ENCODE data around the gene GALNT5. TPM values are rescaled to one million over a fixed set of nuclear protein-coding genes. Genes with fewer than 3 reads are reported as not detected.
"Not testable (repeated sequence)": the region's sequence is repeated elsewhere in the genome, so short reads cannot be mapped to it uniquely, and the experiment has no call there.

The GALNT5 gene
- total RNA-seq, 5 donors from 2014 or later (not counting 1 experiment from before 2014, with no cell fraction given): 0.09 to 0.23 (median 0.10) TPM; not detected in 2

DNA sequence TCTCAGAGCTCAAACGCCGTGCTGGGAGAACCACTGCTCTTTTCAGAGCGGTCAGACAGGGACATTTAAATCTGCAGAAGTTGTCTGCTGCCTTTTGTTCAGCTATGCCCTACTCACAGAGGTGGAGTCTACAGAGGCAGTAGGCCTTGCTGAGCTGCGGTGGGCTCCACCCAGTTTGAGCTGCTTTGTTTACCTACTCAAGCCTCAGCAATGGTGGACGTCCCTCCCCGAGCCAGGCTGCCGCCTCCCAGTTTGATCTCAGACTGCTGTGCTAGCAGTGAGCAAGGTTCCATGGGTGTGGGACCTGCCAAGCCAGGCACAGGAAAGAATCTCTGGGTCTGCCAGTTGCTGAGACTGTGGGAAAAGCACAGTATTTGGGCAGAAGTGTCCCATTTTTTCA is 21.8 kb downstream of the GALNT5 start:
- H3K27ac Mint-ChIP-seq; H3K4me3 ChIP-seq (ENCODE audit: control insufficient read depth in 1 of 2, extremely low read depth in 1 of 2, low read length in 1 of 2); H3K4me3 Mint-ChIP-seq; H3K9me3 Mint-ChIP-seq; H3K36me3 Mint-ChIP-seq; ATAC-seq (replicated peaks in 1 of 4); CTCF ChIA-PET; H3K4me1 ChIP-seq (ENCODE audit: control insufficient read depth in 1 of 2, extremely low read depth in 1 of 2, insufficient read depth in 2 of 2, low read length in 2 of 2); DNase-seq; H3K36me3 ChIP-seq (ENCODE audit: control insufficient read depth in 2 of 2, extremely low read depth in 1 of 2, insufficient read depth in 1 of 2, low read length in 1 of 2); H3K4me1 Mint-ChIP-seq; H3K27ac ChIP-seq (ENCODE audit: low read length); H3K9me3 ChIP-seq: not testable (repeated sequence)
- peaks cover 0 to 12% of the 10 kb centered on the region in 2 experiments for H3K27me3 ChIP-seq (replicated peaks in 1 of 2; ENCODE audit: control insufficient read depth in 2 of 2, extremely low read depth in 1 of 2, insufficient read depth in 2 of 2, low read length in 1 of 2)
- peaks cover 9 to 25% of the 10 kb centered on the region in 2 donors for H3K27me3 Mint-ChIP-seq
- POLR2A ChIA-PET: interaction anchor here in 1 of 2 donors (0.6 kb wide), 1 partner anchor 264 kb away, joined by 3 read pairs; no protein-coding TSS in a partner anchor
- 94% methylated on average over 7 of the region's 7 CpGs for WGBS (ENCODE audit: insufficient coverage)

DNA sequence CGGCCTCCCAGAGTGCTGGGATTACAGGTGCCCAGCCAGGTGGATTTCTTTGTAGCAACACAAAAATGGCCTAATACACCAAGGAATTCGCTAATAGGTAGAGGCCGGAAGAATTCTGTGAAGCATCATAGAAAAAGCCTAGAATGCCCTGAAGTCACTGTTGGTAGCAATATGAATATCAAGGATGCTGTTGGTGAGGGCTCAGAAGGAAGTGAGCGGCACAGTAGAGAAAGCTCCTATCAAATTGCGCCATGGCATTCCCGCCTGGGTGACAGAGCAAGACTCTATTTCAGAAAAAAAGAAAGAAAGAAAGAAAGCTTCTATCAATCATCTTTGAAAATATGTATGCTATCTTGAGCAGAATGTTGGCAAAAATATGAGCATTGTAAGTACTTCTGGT is 23.8 kb downstream of the GALNT5 start:
- WGBS (ENCODE audit: insufficient coverage): 83% methylated on average over 1 of the region's 6 CpGs
- no peak overlapping the region for H3K27ac Mint-ChIP-seq
- Histone ChIP-seq H3K27me3 (replicated peaks in 1 of 2; ENCODE audit: control insufficient read depth in 2 of 2, extremely low read depth in 1 of 2, insufficient read depth in 2 of 2, low read length in 1 of 2) (peaks cover 0 to 12% of the 10 kb centered on the region in 2 experiments), H3K9me3 (no peaks in the 10 kb centered on the region), H3K36me3 (ENCODE audit: control insufficient read depth in 2 of 2, extremely low read depth in 1 of 2, insufficient read depth in 1 of 2, low read length in 1 of 2) (no peaks in the 10 kb centered on the region), H3K4me3 (ENCODE audit: control insufficient read depth in 1 of 2, extremely low read depth in 1 of 2, low read length in 1 of 2) (no peak overlapping the region), H3K27ac (ENCODE audit: low read length) (no peak overlapping the region), H3K4me1 (ENCODE audit: control insufficient read depth in 1 of 2, extremely low read depth in 1 of 2, insufficient read depth in 2 of 2, low read length in 2 of 2) (no peaks in the 10 kb centered on the region)
- H3K27me3 Mint-ChIP-seq: peaks cover 9 to 22% of the 10 kb centered on the region in 2 donors
- ChIA-PET CTCF (no interaction called here), POLR2A (interaction anchor here in 1 of 2 donors (0.5 kb wide), 1 partner anchor 630 kb away, joined by 5 read pairs; no protein-coding TSS in a partner anchor)
- H3K9me3 Mint-ChIP-seq: no peaks in the 10 kb centered on the region
- H3K4me3 Mint-ChIP-seq: no peak overlapping the region
- H3K4me1 Mint-ChIP-seq: no peaks in the 10 kb centered on the region
- H3K36me3 Mint-ChIP-seq: no peaks in the 10 kb centered on the region
- no peak for ATAC-seq (replicated peaks in 1 of 4)
- no peak for DNase-seq

DNA sequence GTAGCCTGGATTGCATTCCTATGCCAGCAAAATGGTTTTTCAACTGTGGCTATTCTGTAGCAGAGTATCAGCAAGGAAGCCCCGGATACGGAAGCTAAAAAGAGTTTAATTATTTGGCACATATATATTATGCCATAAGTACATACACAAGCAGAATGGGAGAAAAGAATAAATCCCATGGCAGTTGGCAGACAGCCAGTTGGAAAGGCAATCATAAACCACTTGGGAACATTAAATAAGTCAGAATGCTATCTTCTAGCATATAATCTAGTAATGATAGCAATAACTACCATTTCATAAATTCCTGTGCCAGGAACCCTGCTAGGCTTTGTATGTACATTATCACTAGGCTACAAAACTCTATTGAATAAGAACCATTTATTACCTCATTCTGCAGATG is 26.0 kb downstream of the GALNT5 start:
- H3K36me3 ChIP-seq (ENCODE audit: control insufficient read depth in 2 of 2, extremely low read depth in 1 of 2, insufficient read depth in 1 of 2, low read length in 1 of 2): no peaks in the 10 kb centered on the region
- no peak overlapping the region for H3K27ac Mint-ChIP-seq
- no peak overlapping the region for H3K4me3 ChIP-seq (ENCODE audit: control insufficient read depth in 1 of 2, extremely low read depth in 1 of 2, low read length in 1 of 2)
- H3K27ac ChIP-seq (ENCODE audit: low read length): no peak overlapping the region
- WGBS (ENCODE audit: insufficient coverage): no CpG with 5 or more reads among the region's 2 CpGs
- ChIA-PET CTCF (no interaction called here), POLR2A (no interaction called here)
- H3K27me3 Mint-ChIP-seq: peaks cover 11 to 19% of the 10 kb centered on the region in 2 donors
- H3K9me3 ChIP-seq: no peaks in the 10 kb centered on the region
- H3K27me3 ChIP-seq (replicated peaks in 1 of 2; ENCODE audit: control insufficient read depth in 2 of 2, extremely low read depth in 1 of 2, insufficient read depth in 2 of 2, low read length in 1 of 2): peaks cover 0 to 12% of the 10 kb centered on the region in 2 experiments
- H3K4me1 Mint-ChIP-seq: no peaks in the 10 kb centered on the region
- no peaks in the 10 kb centered on the region for H3K9me3 Mint-ChIP-seq
- ATAC-seq (replicated peaks in 1 of 4): no peak
- no peaks in the 10 kb centered on the region for H3K4me1 ChIP-seq (ENCODE audit: control insufficient read depth in 1 of 2, extremely low read depth in 1 of 2, insufficient read depth in 2 of 2, low read length in 2 of 2)
- H3K4me3 Mint-ChIP-seq: no peak overlapping the region
- DNase-seq: no peak
- H3K36me3 Mint-ChIP-seq: no peaks in the 10 kb centered on the region

- Histone ChIP-seq H3K4me1 (ENCODE audit: control insufficient read depth in 1 of 2, extremely low read depth in 1 of 2, insufficient read depth in 2 of 2, low read length in 2 of 2) (no peaks in the 10 kb centered on the region), H3K27me3 (replicated peaks in 1 of 2; ENCODE audit: control insufficient read depth in 2 of 2, extremely low read depth in 1 of 2, insufficient read depth in 2 of 2, low read length in 1 of 2) (no peaks in the 10 kb centered on the region), H3K36me3 (ENCODE audit: control insufficient read depth in 2 of 2, extremely low read depth in 1 of 2, insufficient read depth in 1 of 2, low read length in 1 of 2) (no peaks in the 10 kb centered on the region), H3K4me3 (ENCODE audit: control insufficient read depth in 1 of 2, extremely low read depth in 1 of 2, low read length in 1 of 2) (no peak overlapping the region), H3K9me3 (no peaks in the 10 kb centered on the region), H3K27ac (ENCODE audit: low read length) (no peak overlapping the region)
- no peak for DNase-seq
- ChIA-PET CTCF (interaction anchor here (0.5 to 0.9 kb wide), 3 partner anchors 15 to 1747 kb away, joined by 3 to 5 read pairs (median 4); no protein-coding TSS in a partner anchor), POLR2A (no interaction called here)
- WGBS (ENCODE audit: insufficient coverage): no CpG with 5 or more reads among the region's 1 CpG
- Mint-ChIP-seq H3K4me3 (no peak overlapping the region), H3K27me3 (peaks cover 2 to 5% of the 10 kb centered on the region in 2 donors), H3K36me3 (no peaks in the 10 kb centered on the region), H3K9me3 (no peaks in the 10 kb centered on the region), H3K4me1 (no peaks in the 10 kb centered on the region), H3K27ac (no peak overlapping the region)
- no peak for ATAC-seq (replicated peaks in 1 of 4)
Observed at GRCh38 chr2:157287160-157287559, 29.7 kb downstream of the GALNT5 start.

DNA sequence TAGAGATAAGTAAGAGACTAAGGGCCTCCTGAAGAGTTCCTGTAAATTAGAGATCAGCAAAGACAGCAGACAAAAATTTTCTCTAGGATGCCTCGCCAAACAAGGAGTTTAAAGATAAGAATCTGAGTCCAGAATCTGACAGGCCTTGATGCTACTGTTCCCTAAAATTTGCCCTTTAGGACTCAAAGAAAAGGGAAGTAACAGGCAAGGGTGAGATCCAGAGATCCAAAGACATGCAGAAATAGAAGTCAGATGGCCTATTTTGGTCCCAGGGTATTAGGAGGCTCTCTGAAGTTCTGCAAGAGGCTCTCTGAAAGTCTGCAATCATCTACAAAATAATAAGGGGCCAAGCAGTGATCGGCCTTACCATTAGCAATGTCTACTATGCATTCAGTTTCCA is 33.0 kb downstream of the GALNT5 start:
- H3K36me3 ChIP-seq (ENCODE audit: control insufficient read depth in 2 of 2, extremely low read depth in 1 of 2, insufficient read depth in 1 of 2, low read length in 1 of 2): no peaks in the 10 kb centered on the region
- H3K4me3 ChIP-seq (ENCODE audit: control insufficient read depth in 1 of 2, extremely low read depth in 1 of 2, low read length in 1 of 2): no peak overlapping the region
- H3K4me1 ChIP-seq (ENCODE audit: control insufficient read depth in 1 of 2, extremely low read depth in 1 of 2, insufficient read depth in 2 of 2, low read length in 2 of 2): no peaks in the 10 kb centered on the region
- no peaks in the 10 kb centered on the region for H3K27me3 ChIP-seq (replicated peaks in 1 of 2; ENCODE audit: control insufficient read depth in 2 of 2, extremely low read depth in 1 of 2, insufficient read depth in 2 of 2, low read length in 1 of 2)
- no peaks in the 10 kb centered on the region for H3K9me3 ChIP-seq
- CTCF ChIA-PET: no interaction called here
- H3K27ac ChIP-seq (ENCODE audit: low read length): no peak overlapping the region
- POLR2A ChIA-PET: no interaction called here
- no peak for DNase-seq
- peaks cover 5 to 9% (median 6%) of the 10 kb centered on the region in 3 donors for H3K4me1 Mint-ChIP-seq
- no peaks in the 10 kb centered on the region for H3K36me3 Mint-ChIP-seq
- no peak for ATAC-seq (replicated peaks in 1 of 4)
- H3K27me3 Mint-ChIP-seq: peaks cover 2 to 5% of the 10 kb centered on the region in 2 donors
- 100% methylated on average over 1 of the region's 2 CpGs for WGBS (ENCODE audit: insufficient coverage)
- H3K4me3 Mint-ChIP-seq: no peak overlapping the region
- H3K27ac Mint-ChIP-seq: no peak overlapping the region
- H3K9me3 Mint-ChIP-seq: no peaks in the 10 kb centered on the region

- Histone ChIP-seq H3K4me1 (ENCODE audit: control insufficient read depth in 1 of 2, extremely low read depth in 1 of 2, insufficient read depth in 2 of 2, low read length in 2 of 2) (no peaks in the 10 kb centered on the region), H3K27ac (ENCODE audit: low read length) (no peak overlapping the region), H3K9me3 (no peaks in the 10 kb centered on the region), H3K4me3 (ENCODE audit: control insufficient read depth in 1 of 2, extremely low read depth in 1 of 2, low read length in 1 of 2) (no peak overlapping the region), H3K27me3 (replicated peaks in 1 of 2; ENCODE audit: control insufficient read depth in 2 of 2, extremely low read depth in 1 of 2, insufficient read depth in 2 of 2, low read length in 1 of 2) (no peaks in the 10 kb centered on the region), H3K36me3 (ENCODE audit: control insufficient read depth in 2 of 2, extremely low read depth in 1 of 2, insufficient read depth in 1 of 2, low read length in 1 of 2) (no peaks in the 10 kb centered on the region)
- ATAC-seq (replicated peaks in 1 of 4) (no peak), DNase-seq (no peak)
- Mint-ChIP-seq H3K4me1 (peaks cover 5 to 9% (median 6%) of the 10 kb centered on the region in 3 donors), H3K27me3 (peaks cover 2 to 5% of the 10 kb centered on the region in 2 donors), H3K9me3 (no peaks in the 10 kb centered on the region), H3K27ac (no peak overlapping the region), H3K4me3 (no peak overlapping the region), H3K36me3 (no peaks in the 10 kb centered on the region)
- ChIA-PET POLR2A (no interaction called here), CTCF (no interaction called here)
- no CpG with 5 or more reads among the region's 1 CpG for WGBS (ENCODE audit: insufficient coverage)
Observed at GRCh38 chr2:157291018-157291417, 33.5 kb downstream of the GALNT5 start.

DNA sequence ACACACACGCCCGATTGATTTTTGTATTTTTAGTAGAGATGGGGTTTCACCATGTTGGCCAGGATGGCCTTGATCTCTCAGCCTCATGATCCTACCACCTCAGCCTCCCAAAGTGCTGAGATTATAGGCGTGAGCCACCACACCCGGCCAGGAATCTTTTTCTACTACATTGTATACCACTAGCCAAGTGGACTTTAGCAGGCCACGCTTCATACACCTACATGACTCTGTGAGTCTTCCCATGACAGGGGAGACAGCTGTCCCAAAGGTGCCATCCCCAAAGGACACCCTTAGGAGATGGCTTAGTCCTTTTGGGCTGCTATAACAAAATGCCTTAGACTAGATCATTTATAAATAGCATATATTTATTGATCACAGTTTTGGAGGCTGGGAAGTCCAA is 35.3 kb downstream of the GALNT5 start:
- ATAC-seq (replicated peaks in 1 of 4): no peak
- Histone ChIP-seq H3K36me3 (ENCODE audit: control insufficient read depth in 2 of 2, extremely low read depth in 1 of 2, insufficient read depth in 1 of 2, low read length in 1 of 2) (no peaks in the 10 kb centered on the region), H3K4me3 (ENCODE audit: control insufficient read depth in 1 of 2, extremely low read depth in 1 of 2, low read length in 1 of 2) (no peak overlapping the region), H3K9me3 (no peaks in the 10 kb centered on the region), H3K4me1 (ENCODE audit: control insufficient read depth in 1 of 2, extremely low read depth in 1 of 2, insufficient read depth in 2 of 2, low read length in 2 of 2) (no peaks in the 10 kb centered on the region), H3K27ac (ENCODE audit: low read length) (no peak overlapping the region), H3K27me3 (replicated peaks in 1 of 2; ENCODE audit: control insufficient read depth in 2 of 2, extremely low read depth in 1 of 2, insufficient read depth in 2 of 2, low read length in 1 of 2) (no peaks in the 10 kb centered on the region)
- Mint-ChIP-seq H3K27ac (no peak overlapping the region), H3K4me3 (no peak overlapping the region), H3K9me3 (no peaks in the 10 kb centered on the region), H3K4me1 (peaks cover 5 to 9% (median 6%) of the 10 kb centered on the region in 3 donors), H3K36me3 (no peaks in the 10 kb centered on the region), H3K27me3 (peaks cover 0 to 4% of the 10 kb centered on the region in 2 donors)
- no CpG with 5 or more reads among the region's 5 CpGs for WGBS (ENCODE audit: insufficient coverage)
- ChIA-PET POLR2A (no interaction called here), CTCF (interaction anchor here (1.3 to 1.7 kb wide), 2 partner anchors 9 to 10 kb away, joined by 4 to 6 read pairs; no protein-coding TSS in a partner anchor)
- DNase-seq: no peak

Measured in T-cell (primary cell).